Measurements from ENCODE around the gene SDHAF3.
"Not testable (repeated sequence)": the region's sequence is repeated elsewhere in the genome, so short reads cannot be mapped to it uniquely, and the experiment has no call there.

The SDHAF3 gene

GRCh38 chr7:97072025-97072424 is 45.5 kb upstream of the SDHAF3 start:
- CTCF ChIA-PET; H3K4me3 ChIP-seq (ENCODE audit: low read depth, low read length); POLR2A ChIA-PET: not testable (repeated sequence)

GRCh38 chr7:97075928-97076327 is 41.6 kb upstream of the SDHAF3 start:
- Histone ChIP-seq H3K4me1 (ENCODE audit: control insufficient read depth, insufficient read depth, low read length) (no peaks in the 10 kb centered on the region), H3K4me3 (ENCODE audit: low read depth, low read length) (no peak overlapping the region), H3K27ac (ENCODE audit: extremely low read depth, low read depth, low read length) (no peak overlapping the region), H3K36me3 (ENCODE audit: control insufficient read depth in 2 of 2, insufficient read depth in 1 of 2, low read length in 2 of 2) (no peaks in the 10 kb centered on the region), H3K9me3 (ENCODE audit: control insufficient read depth, insufficient read depth, low read depth, low read length) (no peaks in the 10 kb centered on the region)
- ChIA-PET POLR2A (no interaction called here), CTCF (interaction anchor here (0.8 kb wide), 1 partner anchor 12 kb away, joined by 4 read pairs; no protein-coding TSS in a partner anchor)
- no peak for TF ChIP-seq ZNF146 (tag by site-specific recombination; IDR thresholded peaks at IDR 0.05)
- no peak for TF ChIP-seq ZNF138 (tag by site-specific recombination; IDR thresholded peaks at IDR 0.05; ENCODE audit: borderline replicate concordance)
- TF ChIP-seq ZSCAN18 (tag by site-specific recombination; IDR thresholded peaks at IDR 0.05): no peak
- TF ChIP-seq ZNF266 (tag by site-specific recombination; IDR thresholded peaks at IDR 0.05; ENCODE audit: low read depth): no peak
- no peak for TF ChIP-seq ZNF560 (tag by site-specific recombination; IDR thresholded peaks at IDR 0.05; ENCODE audit: borderline replicate concordance)
- TF ChIP-seq ZIC2 (tag by site-specific recombination; IDR thresholded peaks at IDR 0.05): no peak
- no peak for TF ChIP-seq HOXD13 (CRISPR knock-in tag; IDR thresholded peaks at IDR 0.05; ENCODE audit: borderline replicate concordance)
- no peak for TF ChIP-seq ZSCAN30 (tag by site-specific recombination; IDR thresholded peaks at IDR 0.05)
- TF ChIP-seq GLI4 (tag by site-specific recombination; IDR thresholded peaks at IDR 0.05): no peak

More at GRCh38 chr7:97072025-97072424, 45.5 kb upstream of the SDHAF3 start:
- not testable (repeated sequence) for H3K27ac ChIP-seq (ENCODE audit: extremely low read depth, low read depth, low read length); H3K9me3 ChIP-seq (ENCODE audit: control insufficient read depth, insufficient read depth, low read depth, low read length); H3K4me1 ChIP-seq (ENCODE audit: control insufficient read depth, insufficient read depth, low read length); H3K36me3 ChIP-seq (ENCODE audit: control insufficient read depth in 2 of 2, insufficient read depth in 1 of 2, low read length in 2 of 2)

- Histone ChIP-seq H3K27ac (ENCODE audit: extremely low read depth, low read depth, low read length) (no peak overlapping the region), H3K4me3 (ENCODE audit: low read depth, low read length) (no peak overlapping the region), H3K36me3 (ENCODE audit: control insufficient read depth in 2 of 2, insufficient read depth in 1 of 2, low read length in 2 of 2) (no peaks in the 10 kb centered on the region), H3K9me3 (ENCODE audit: control insufficient read depth, insufficient read depth, low read depth, low read length) (no peaks in the 10 kb centered on the region), H3K4me1 (ENCODE audit: control insufficient read depth, insufficient read depth, low read length) (no peaks in the 10 kb centered on the region)
- TF ChIP-seq ZNF837 (tag by site-specific recombination; IDR thresholded peaks at IDR 0.05) (no peak), ZBTB49 (tag by site-specific recombination; IDR thresholded peaks at IDR 0.05; ENCODE audit: low read depth) (no peak), SP2 (tag by site-specific recombination; IDR thresholded peaks at IDR 0.05) (no peak), ZBTB10 (tag by site-specific recombination; IDR thresholded peaks at IDR 0.05) (no peak), ZNF132 (tag by site-specific recombination; IDR thresholded peaks at IDR 0.05; ENCODE audit: borderline replicate concordance) (no peak), ZNF146 (tag by site-specific recombination; IDR thresholded peaks at IDR 0.05) (no peak), EGR2 (tag by site-specific recombination; IDR thresholded peaks at IDR 0.05; ENCODE audit: low read depth) (no peak), ZFHX2 (tag by site-specific recombination; conservative IDR thresholded peaks at IDR 0.05) (no peak), OVOL3 (tag by site-specific recombination; IDR thresholded peaks at IDR 0.05) (no peak), ZNF768 (tag by site-specific recombination; IDR thresholded peaks at IDR 0.05) (no peak), ZEB2 (tag by site-specific recombination; IDR thresholded peaks at IDR 0.05) (no peak), ZNF174 (tag by site-specific recombination; IDR thresholded peaks at IDR 0.05) (no peak)
- CTCF ChIA-PET: no interaction called here
- POLR2A ChIA-PET: no interaction called here
Observed at GRCh38 chr7:97078023-97078969, 39.2 kb upstream of the SDHAF3 start.

All from HEK293 (cell line).